Measurements from ENCODE around the gene NDUFV1.
"Not testable (repeated sequence)": the region's sequence is repeated elsewhere in the genome, so short reads cannot be mapped to it uniquely, and the experiment has no call there.

NDUFV1 gene

DNA sequence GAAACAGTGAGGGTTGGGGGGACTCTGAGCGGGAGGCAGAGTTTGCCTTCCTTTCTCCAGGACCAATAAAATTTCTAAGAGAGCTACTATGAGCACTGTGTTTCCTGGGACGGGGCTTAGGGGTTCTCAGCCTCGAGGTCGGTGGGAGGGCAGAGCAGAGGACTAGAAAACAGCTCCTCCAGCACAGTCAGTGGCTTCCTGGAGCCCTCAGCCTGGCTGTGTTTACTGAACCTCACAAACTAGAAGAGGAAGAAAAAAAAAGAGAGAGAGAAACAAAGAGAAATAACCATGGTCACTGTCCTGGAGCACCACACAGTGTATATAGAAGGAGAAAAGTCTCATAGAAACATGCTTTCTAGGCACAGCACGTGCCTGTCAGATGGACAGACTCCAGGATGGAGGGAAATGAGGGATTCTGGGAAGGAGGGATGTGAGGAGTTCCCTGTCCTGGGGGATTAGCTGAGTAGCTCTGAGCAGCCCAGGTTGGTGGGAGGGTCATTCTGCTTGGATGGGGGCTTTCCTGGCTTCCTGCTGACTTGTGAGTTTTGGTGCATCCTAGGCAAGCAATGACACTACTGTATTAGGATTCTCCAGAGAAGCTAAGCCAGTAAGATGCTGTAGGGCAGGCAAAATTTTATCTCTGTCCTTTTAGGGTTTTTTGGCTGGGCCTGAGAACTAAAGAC, 20.0 kb upstream of the NDUFV1 start:
- no peak for DNase-seq

DNA sequence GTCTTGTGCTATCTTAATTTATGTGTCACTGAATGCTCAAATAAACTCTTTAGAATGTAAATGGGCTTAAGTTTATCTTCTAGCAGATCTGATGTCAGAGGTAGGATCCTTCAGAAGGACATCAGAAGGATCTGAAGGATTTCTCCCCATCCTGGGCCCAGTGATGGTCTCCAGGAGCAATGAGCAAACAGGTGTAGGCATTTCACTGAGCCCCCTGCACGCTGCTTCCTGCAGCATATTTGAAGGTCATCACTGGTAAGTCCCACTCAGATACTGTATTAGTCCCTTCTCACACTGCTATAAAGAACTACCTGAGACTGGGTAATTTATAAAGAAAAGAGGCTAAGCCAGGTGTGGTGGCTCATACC, 18.6 kb upstream of the NDUFV1 start:
- no peak for DNase-seq

DNA sequence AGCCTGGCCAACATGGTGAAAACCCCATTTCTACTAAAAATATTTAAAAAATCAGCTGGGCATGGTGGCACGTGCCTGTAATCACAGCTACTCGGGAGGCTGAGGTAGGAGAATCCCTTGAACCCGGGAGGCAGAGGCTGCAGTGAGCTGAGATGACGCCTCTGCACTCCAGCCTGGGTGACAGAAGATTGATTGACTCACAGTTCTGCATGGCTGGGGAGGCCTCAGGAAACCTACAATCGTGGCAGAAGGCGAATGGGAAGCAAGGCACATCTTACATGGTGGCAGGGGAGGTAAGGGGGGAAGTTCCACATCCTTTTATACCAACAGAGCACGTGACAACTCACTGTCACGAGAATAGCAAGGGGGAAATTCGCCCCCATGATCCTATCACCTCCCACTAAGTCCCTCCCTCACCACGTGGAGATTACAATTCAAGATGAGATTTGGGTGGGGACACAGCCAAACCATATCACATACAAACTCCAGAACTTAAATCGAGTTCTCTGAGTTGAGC, 17.8 kb upstream of the NDUFV1 start:
- not testable (repeated sequence) for DNase-seq

DNA sequence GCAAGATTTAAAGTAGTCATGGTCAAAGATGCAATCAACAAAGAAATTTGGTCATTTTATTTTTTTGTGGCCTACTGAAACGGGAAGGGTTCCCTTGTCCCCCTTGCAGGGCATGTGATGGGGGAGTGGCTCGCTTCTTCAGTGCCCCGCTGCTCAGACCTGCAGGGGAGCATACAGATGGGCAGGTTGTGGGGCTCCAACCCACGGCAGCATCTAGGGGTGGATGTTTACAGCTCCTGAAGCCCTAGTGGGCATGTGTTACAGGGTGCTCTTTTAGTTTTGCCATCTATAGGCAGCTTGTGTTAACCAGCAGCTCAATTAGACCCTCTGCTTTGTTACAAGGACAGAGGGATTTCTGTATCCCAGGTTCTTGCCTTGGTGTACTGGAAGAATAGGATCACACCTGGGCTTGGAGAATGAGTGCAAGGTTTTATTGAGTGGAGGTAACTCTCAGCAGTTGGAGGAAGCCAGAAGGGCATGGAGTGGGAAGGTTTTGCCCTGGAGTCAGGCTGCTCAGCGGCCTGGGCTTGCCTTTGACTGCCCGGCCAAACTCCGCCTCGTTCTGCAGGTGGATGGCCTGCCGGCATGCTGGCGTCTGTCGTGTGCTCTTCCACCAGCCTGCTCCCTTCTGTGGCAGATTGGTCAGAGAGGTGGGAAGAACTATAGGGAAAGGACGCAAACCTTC, 13.7 kb upstream of the NDUFV1 start:
- DNase-seq: no peak

DNA sequence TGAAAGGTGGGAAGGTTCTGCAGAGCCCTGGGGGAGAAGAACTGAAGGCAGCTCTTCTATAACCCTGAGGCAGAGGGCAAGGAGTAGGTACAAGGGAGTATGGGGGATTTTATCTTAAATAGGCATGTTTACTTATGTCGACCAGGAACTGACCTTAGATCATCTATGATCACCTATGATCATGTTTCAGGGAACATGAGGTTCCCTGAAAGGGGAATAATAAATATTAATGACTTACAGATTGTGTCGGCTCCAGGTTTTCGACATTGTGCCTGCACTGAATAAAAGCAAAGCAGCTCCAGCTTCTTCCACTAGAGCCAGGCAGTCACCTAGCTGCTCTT, 13.2 kb upstream of the NDUFV1 start:
- no peak for DNase-seq

DNA sequence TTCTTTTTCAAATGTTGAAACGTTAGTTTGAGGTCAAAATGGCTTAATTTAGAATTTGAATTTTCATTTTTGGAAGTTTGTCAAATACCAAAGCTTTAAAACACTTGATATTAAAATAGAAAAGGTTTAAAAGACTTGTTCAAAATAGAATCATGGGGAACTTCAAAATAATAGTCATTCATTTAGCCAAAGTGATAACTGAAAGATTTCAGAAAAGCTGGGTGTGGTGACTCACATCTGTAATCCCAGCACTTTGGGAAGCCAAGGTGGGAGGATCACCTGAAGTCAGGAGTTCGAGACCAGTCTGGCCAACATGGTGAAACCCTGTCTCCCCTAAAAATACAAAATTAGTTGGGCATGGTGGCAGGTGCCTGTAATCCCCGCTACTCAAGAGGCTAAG, 12.3 kb upstream of the NDUFV1 start:
- no peak for DNase-seq

DNA sequence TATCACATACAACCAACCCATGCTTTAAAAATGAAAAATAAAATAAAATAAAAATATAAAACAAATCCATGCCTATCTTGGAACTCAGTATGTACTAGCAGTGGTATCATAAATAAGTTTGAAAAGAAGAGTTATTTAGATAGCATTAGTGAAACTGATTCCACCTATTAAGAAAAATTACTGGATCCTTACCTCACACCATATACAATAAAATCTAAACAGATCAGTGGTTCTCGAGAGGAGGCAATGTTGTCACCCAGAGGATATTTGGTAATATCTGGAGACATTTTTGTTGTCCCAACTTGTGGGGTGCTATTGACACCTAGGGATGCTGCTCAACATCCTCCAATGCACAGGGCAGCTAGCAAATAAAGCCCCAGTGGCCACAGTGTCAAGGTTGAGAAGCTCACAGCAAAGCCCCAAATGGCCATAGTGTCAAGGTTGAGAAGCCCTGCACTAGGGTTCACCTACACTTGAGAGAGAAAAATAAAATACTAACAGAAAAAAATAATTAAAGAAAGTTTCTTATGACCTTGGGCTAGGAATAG, 9.9 kb upstream of the NDUFV1 start:
- no peak for DNase-seq

DNA sequence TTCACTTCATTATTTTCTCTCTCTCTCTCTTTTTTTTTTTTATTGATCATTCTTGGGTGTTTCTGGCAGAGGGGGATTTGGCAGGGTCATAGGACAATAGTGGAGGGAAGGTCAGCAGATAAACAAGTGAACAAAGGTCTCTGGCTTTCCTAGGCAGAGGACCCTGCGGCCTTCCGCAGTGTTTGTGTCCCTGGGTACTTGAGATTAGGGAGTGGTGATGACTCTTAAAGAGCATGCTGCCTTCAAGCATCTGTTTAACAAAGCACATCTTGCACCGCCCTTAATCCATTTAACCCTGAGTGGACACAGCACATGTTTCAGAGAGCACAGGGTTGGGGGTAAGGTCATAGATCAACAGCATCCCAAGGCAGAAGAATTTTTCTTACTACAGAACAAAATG, 9.3 kb upstream of the NDUFV1 start:
- not testable (repeated sequence) for DNase-seq

DNA sequence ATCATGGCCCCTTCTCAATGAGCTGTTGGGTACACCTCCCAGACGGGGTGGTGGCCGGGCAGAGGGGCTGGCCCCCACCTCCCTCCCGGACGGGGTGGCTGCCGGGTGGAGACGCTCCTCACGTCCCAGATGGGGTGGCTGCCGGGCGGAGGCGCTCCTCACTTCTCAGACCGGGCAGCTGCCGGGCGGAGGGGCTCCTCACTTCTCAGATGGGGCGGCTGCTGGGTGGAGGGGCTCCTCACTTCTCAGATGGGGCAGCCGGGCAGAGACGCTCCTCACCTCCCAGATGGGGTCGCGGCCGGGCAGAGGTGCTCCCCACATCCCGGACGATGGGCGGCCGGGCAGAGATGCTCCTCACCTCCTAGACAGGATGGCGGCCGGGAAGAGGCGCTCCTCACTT, 8.8 kb upstream of the NDUFV1 start:
- not testable (repeated sequence) for DNase-seq

DNA sequence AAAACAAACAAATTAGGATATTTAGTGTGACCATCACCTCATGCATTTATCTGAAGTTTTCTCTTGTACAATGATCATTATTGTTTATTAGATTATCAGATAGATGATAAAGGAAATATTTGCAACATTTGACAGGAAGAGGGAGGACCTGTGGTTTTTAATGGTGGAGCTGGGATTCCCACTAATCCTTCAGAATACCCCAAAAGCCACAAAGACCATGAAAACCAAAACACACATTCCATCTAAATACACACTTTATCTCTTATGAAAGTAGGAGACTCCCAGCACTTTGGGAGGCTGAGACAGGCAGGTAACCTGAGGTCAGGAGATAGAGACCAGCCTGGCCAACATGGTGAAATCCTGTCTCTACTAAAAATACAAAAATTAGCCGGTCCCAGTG, 7.6 kb upstream of the NDUFV1 start:
- DNase-seq: no peak

DNA sequence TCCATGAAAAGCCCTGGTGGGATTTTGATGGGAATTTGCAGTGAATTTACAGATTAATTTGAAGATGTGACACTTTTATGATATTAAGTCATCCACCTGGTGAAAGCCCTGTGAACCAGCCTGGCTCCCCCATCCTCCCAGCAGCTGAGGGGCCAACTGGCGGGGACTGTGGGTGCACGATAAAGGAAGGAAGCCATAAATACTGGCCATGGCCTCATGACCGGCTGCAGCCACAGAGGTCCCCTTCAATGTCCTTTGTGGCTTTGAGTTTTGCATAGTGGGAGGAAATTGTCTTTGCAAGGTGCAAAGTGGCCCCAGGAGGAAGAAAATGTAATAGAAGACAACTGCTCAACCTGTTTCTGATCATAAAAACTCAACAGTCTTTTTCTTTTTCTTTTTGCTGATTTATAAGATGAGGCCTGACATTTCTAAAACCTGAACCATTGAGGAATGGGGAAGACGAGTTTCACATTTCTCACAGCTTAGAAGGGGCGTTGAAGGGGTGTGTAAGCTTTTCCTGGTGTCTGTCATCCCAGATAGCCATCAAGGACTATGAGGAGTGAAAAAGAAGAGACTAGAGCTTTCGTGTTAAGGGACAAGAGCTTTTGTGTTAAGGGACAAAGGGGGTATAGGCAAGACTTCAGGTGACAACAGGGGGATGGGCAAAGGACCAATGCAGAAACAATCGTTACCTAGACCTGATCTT, 6.3 kb upstream of the NDUFV1 start:
- DNase-seq: no peak

DNA sequence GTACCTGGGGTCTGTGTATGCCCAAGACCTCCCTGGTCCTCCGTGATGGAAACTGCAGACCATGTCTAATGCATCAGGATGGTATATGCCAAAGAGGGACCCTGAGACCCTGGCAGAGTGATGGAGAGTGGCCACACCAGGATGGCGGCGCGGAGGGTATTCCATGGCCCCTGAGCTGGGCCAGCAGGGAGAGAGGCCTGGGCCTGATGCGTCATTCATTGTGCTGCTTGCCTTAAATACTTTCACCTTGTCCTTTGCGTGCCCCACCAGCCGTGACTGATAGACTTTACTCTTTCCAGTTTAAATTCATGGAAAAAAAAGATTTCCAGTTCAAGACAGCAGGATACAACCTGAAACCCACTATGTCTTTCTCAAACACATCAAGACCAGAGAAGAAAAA, 5.6 kb upstream of the NDUFV1 start:
- DNase-seq: no peak

DNA sequence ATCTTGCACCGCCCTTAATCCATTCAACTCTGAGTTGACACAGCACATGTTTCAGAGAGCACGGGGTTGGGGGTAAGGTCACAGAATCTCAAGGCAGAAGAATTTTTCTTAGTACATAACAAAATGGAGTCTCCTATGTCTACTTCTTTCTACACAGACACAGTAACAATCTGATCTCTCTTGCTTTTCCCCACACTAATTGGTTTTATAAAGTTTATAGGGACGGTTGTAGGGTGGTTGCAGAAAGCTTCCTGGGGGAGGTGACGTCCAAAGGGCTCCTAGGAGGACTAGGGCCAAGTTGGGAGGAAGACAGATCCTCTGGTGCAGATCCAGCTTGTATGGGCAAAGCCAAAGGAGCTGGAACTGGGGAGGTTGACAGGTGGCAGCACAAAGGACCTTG, 2.6 kb upstream of the NDUFV1 start:
- not testable (repeated sequence) for DNase-seq

DNA sequence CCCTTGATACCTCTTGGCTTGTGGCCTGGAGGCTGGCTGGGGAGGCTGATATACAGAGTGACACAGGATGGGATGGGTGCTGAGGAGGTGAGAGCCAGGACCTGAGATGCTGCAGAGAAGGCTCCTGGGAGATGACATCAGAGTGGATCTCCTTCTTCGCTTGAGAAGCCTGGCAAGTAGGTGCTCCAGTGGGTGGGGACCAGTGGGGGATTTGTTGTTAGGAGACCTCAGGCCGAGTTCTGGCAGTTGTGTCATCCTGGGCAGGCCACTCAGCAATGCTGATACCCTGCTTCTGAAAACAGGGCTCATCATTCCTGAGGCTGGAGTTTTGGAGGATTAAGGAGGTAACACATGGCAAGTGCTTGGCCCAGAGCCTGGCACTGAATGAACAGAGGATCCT, 1.9 kb upstream of the NDUFV1 start:
- DNase-seq: no peak

DNA sequence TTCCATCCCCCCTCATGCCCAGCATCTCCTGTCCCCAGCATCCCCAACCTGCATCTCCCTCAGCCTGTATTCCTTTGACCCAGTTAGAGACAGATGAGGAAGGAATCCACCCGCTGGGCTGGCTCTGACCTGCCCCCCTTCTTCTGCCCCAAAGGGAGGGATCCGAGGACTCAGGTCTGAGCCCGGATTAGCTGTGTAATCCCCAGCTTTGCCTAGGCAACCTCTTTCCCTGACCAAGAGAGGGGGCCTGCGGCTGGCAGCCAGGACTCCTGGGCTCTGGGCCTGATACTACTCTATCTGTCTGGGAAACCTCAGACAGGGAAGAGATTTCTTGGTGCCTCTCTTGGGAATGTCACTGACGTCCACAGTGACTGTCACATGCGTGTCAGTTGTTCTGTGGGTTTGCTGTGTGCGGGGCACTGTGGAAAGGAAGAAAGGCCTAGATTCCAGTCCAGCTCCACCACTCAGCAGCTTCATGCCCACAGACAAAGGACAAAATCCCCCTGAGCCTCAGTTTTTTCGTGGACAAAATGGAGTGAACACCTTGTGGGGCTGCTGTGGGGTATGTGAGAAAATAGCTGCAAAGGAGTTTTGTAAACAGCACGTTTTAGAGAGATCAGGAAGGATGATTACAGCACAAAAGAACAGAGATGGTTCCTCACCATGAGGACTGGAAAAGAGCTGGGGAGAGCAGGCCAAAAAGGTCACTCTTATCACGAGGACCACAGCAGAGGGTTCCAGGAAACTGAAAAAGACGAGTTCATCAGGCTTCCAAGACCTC, 1.3 kb upstream of the NDUFV1 start:
- DNase-seq: no peak

DNA sequence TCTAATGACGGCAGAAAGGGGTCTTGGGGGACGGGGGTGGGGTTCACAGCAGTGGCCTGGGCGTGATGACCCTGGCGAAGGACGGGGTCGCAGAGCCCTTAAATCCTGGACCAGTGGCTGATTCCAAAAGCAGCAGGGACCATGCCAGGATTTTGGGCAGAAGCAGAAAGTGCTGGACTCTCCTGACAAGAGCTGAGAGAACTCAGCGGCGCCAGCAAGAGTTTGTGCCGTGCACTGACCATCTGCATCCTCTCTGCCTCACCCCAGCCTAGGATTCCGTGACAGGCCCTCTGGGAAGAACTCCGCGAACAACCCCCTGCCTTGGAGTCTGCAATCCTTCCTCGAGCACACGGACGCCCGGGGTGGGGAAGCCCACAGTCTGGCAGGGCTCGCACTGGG, 644 bp upstream of the NDUFV1 start:
- DNase-seq: no peak

DNA sequence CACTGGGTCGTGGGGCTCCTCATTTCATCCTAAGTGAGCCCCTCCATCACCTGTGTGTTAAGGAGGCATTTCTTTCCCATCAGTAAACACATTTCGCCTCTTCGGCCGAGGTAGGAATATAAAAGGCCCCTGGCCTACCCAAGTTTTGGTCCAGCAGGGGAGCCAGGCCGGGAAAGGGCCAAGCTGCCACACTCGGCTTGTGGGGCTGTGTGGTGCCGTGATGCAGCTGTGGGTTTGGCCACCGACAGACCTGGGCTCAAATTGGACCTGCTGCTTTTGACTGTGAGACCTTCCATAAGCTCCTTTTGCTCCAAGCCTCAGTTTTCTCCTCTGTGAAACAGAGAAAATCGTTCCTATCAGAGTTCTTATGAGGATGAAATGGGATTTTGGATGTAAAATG, 771 bp downstream of the NDUFV1 start:
- DNase-seq: no peak

DNA sequence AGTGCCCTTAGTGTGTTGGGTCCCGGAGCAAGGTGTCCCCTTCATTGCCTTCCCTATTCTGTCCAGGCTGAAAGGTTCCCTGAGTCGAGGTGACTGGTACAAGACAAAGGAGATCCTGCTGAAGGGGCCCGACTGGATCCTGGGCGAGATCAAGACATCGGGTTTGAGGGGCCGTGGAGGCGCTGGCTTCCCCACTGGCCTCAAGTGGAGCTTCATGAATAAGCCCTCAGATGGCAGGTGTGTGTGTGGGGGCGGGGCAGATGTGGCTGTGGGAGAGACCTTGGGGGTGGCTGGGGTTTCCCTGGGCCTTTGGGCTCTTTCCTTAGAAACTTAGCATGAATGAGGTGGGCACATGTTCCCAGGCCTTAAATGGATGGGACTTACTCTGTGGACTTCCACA, 1.8 kb downstream of the NDUFV1 start:
- DNase-seq: no peak

DNA sequence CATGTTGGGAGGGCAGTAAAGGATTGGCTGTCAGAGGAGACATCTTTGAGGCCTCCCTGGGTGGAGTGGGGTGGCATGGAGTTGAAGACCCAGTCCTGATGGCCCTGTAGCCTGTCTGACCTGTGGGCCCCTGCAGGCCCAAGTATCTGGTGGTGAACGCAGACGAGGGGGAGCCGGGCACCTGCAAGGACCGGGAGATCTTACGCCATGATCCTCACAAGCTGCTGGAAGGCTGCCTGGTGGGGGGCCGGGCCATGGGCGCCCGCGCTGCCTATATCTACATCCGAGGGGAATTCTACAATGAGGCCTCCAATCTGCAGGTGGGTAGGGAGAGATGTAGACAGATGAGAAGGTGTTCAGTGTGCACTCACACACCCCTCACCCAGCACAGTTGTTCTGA, 2.6 kb downstream of the NDUFV1 start:
- DNase-seq: no peak

DNA sequence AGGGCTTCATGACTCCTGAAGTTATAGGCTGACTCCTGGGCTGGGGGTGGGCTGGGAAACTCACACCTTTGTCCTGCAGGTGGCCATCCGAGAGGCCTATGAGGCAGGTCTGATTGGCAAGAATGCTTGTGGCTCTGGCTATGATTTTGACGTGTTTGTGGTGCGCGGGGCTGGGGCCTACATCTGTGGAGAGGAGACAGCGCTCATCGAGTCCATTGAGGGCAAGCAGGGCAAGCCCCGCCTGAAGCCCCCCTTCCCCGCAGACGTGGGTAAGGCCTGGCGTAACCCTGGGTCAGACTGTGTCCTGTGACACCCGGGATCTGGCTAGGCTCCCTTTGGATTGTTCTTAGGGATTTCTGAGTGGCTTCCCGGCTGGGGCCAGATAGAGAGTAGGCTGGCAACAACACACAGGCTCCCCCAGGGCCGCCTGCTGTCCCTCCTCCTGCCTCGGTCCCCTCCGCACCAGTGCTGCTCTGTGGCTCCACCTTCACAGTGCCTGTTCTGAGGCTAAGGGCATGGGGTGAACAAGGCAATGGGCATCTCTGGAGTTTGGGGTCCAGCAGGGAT, 3.6 kb downstream of the NDUFV1 start:
- DNase-seq: no peak

DNA sequence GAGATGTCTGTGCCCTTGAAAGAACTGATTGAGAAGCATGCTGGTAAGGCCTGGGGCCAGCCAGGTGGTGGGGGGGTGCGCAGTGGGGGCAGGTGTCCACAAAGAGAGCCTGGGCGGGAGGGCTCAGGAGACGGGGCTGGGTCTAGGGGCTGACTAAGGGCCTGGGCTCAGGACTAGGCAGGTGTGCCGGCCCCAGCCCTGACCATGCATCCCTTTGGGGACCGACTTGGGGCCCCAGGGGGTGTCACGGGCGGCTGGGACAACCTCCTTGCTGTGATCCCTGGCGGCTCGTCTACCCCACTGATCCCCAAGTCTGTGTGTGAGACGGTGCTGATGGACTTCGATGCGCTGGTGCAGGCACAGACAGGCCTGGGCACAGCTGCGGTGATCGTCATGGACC, 4.4 kb downstream of the NDUFV1 start:
- DNase-seq: no peak

DNA sequence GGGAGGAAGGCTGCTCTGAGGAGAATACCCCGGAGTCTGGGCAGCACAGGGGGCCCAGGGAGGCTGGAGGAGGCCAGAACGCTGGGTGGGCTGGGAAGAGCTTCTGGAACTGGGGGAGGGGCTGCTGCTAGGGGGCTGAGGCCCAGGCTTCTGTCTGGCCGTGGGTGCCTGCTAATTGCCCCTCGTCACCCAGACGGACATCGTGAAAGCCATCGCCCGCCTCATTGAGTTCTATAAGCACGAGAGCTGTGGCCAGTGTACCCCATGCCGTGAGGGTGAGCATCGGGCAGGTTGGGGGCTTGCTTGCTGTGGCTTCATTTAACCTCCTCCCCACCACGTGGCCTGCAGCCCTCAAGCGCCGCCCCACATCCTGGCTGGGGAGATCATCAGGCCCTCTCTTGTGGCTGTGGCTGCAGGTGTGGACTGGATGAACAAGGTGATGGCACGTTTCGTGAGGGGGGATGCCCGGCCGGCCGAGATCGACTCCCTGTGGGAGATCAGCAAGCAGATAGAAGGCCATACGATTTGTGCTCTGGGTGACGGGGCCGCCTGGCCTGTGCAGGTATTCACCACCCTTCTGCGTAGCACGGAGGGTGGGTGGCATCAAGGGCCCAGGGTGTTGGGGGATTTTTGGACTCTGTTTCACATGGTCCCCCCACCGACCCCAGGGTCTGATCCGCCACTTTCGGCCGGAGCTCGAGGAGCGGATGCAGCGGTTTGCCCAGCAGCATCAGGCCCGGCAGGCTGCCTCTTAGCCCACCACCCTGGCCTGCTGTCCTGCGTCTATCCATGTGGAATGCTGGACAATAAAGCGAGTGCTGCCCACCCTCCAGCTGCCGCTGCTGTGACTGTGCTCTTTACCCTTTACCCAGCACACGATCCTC, 5.2 kb downstream of the NDUFV1 start:
- DNase-seq: no peak

Data from activated gamma-delta T cell (primary cell).